ENCODE data around the gene PPP1CC. TPM values are rescaled to one million over a fixed set of nuclear protein-coding genes. Genes with fewer than 3 reads are reported as not detected.
"Not testable (repeated sequence)": the region's sequence is repeated elsewhere in the genome, so short reads cannot be mapped to it uniquely, and the experiment has no call there.

Gene PPP1CC
- total RNA-seq, 2 experiments from 2014 or later: 242 to 244 TPM

- intact Hi-C loops (cut with micrococcal nuclease): no loop called here
- DNase-seq (no peak), ATAC-seq (no peak)
- no peak for TF ChIP-seq CTCF (IDR thresholded peaks at IDR 0.05)
- H3K4me3 Mint-ChIP-seq: no peak overlapping the region
- ChIA-PET POLR2A (no interaction called here), CTCF (interaction anchor here (1.2 kb wide), 1 partner anchor 102 kb away, joined by 4 read pairs; no protein-coding TSS in a partner anchor)
- H3K36me3 Mint-ChIP-seq (ENCODE audit: low read depth): peaks cover 74% of the 10 kb centered on the region
- H3K27me3 Mint-ChIP-seq: no peaks in the 10 kb centered on the region
- no peaks in the 10 kb centered on the region for H3K9me3 Mint-ChIP-seq
- peak overlapping the region; percentile 64 for H3K27ac Mint-ChIP-seq
- peaks cover 43% of the 10 kb centered on the region for H3K4me1 Mint-ChIP-seq (ENCODE audit: low read depth)
These were observed 17.4 kb downstream of the PPP1CC start for GRCh38 chr12:110725267-110725666.

- CTCF ChIA-PET; H3K4me3 Mint-ChIP-seq; ATAC-seq; intact Hi-C loops (cut with micrococcal nuclease); H3K27me3 Mint-ChIP-seq; H3K9me3 Mint-ChIP-seq; DNase-seq: not testable (repeated sequence)
- peak overlapping the region; percentile 13 for H3K27ac Mint-ChIP-seq
- POLR2A ChIA-PET: interaction anchor here (0.8 kb wide), 1 partner anchor 56 kb away, joined by 3 read pairs; no protein-coding TSS in a partner anchor
- peaks cover 80% of the 10 kb centered on the region for H3K36me3 Mint-ChIP-seq (ENCODE audit: low read depth)
- peaks cover 37% of the 10 kb centered on the region for H3K4me1 Mint-ChIP-seq (ENCODE audit: low read depth)
These were observed 19.8 kb downstream of the PPP1CC start for GRCh38 chr12:110722892-110723291.

GRCh38 chr12:110721570-110721969 lies 21.1 kb downstream of the PPP1CC start:
- no peaks in the 10 kb centered on the region for H3K9me3 Mint-ChIP-seq
- H3K4me1 Mint-ChIP-seq (ENCODE audit: low read depth): peaks cover 39% of the 10 kb centered on the region
- TF ChIP-seq CTCF (IDR thresholded peaks at IDR 0.05): no peak
- ChIA-PET POLR2A (interaction anchor here (1.4 kb wide), 1 partner anchor 42 kb away, joined by 3 read pairs; no protein-coding TSS in a partner anchor), CTCF (interaction anchor here (1.4 kb wide), 1 partner anchor 105 kb away, joined by 6 read pairs; no protein-coding TSS in a partner anchor)
- no peak overlapping the region for H3K4me3 Mint-ChIP-seq
- DNase-seq (no peak), ATAC-seq (no peak)
- peak overlapping the region; percentile 5 for H3K27ac Mint-ChIP-seq
- H3K27me3 Mint-ChIP-seq: no peaks in the 10 kb centered on the region
- intact Hi-C loops (cut with micrococcal nuclease): no loop called here
- peaks cover 83% of the 10 kb centered on the region for H3K36me3 Mint-ChIP-seq (ENCODE audit: low read depth)

GRCh38 chr12:110720516-110720915 lies 22.2 kb downstream of the PPP1CC start:
- Mint-ChIP-seq H3K4me1 (ENCODE audit: low read depth) (peaks cover 32% of the 10 kb centered on the region), H3K27ac (peak overlapping the region; percentile 25), H3K4me3 (no peak overlapping the region), H3K27me3 (no peaks in the 10 kb centered on the region), H3K9me3 (no peaks in the 10 kb centered on the region), H3K36me3 (ENCODE audit: low read depth) (peaks cover 76% of the 10 kb centered on the region)
- ATAC-seq: no peak
- ChIA-PET CTCF (interaction anchor here (1.4 kb wide), 1 partner anchor 107 kb away, joined by 6 read pairs; no protein-coding TSS in a partner anchor), POLR2A (interaction anchor here (1.4 kb wide), 1 partner anchor 41 kb away, joined by 3 read pairs; no protein-coding TSS in a partner anchor)
- intact Hi-C loops (cut with micrococcal nuclease): no loop called here
- no peak for DNase-seq
- TF ChIP-seq CTCF (IDR thresholded peaks at IDR 0.05): no peak

- Mint-ChIP-seq H3K4me3 (no peak overlapping the region), H3K27me3 (no peaks in the 10 kb centered on the region), H3K9me3 (no peaks in the 10 kb centered on the region), H3K27ac (peak overlapping the region; percentile 36), H3K4me1 (ENCODE audit: low read depth) (peaks cover 22% of the 10 kb centered on the region), H3K36me3 (ENCODE audit: low read depth) (peaks cover 58% of the 10 kb centered on the region)
- DNase-seq: no peak
- TF ChIP-seq CTCF (IDR thresholded peaks at IDR 0.05): no peak
- ChIA-PET CTCF (interaction anchor here (0.8 to 1.8 kb wide), 3 partner anchors 12 to 116 kb away, joined by 3 to 4 read pairs (median 3); no protein-coding TSS in a partner anchor), POLR2A (interaction anchor here (1.0 to 2.1 kb wide), 3 partner anchors 13 to 109 kb away, joined by 3 to 5 read pairs (median 4); no protein-coding TSS in a partner anchor)
- intact Hi-C loops (cut with micrococcal nuclease): no loop called here
- ATAC-seq: no peak
These were observed 24.3 kb downstream of the PPP1CC start for GRCh38 chr12:110718222-110718908.
